MM.1S (cell line): ENCODE measurements around the gene CENPVL3.

ENCODE experiments used
- CTCF ChIP-seq: fragments of 300-600 bp; sonication (generic); IDR thresholded peaks from 2 replicates; pipeline ENCODE4 v1.5.1; 2016; ENCODE audit warnings: antibody characterized with exemption, low read length, mixed read lengths
- EZH2 ChIP-seq: fragments of 300-600 bp; sonication (generic); optimal IDR thresholded peaks from 2 replicates; pipeline ENCODE3; 2017; ENCODE audit warnings: low read depth, mild to moderate bottlenecking, antibody characterized with exemption, low read length, mixed read lengths
- EZH2phosphoT487 ChIP-seq: fragments of 300-600 bp; sonication (generic); IDR thresholded peaks from 2 replicates; pipeline ENCODE4 v1.6.1; 2018; ENCODE audit warnings: antibody characterized with exemption, low read length

DNA sequence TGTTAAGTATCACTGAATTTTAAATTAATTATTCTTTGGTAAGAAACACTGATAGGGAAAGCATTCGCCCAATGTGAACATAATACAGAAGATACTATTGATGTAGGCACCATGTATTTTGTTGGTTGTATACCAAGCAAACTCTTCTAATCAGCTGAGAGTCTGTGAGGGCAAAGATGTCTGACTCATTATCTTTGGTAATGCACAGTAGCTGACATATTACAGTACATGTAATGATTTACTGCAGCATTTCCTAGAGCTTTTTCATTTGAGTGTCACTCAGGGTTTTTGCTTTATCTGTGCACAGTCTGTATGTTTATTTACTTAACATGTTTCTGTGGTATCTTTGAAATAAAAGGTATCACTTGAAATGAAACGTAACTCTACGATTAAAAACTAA is 49.2 kb downstream of the CENPVL3 start:
- TF ChIP-seq CTCF (no peak), EZH2 (no peak), EZH2phosphoT487 (no peak)
